Right lung (tissue), 5 donors: ENCODE measurements around the gene C3orf49. TPM values are rescaled to one million over a fixed set of nuclear protein-coding genes. Genes with fewer than 3 reads are reported as not detected.

Source experiments
- DNase-seq, 2 donors: peaks; one replicate each; pipeline ENCODE4 v3.0.0-alpha.2; 2013
- polyA plus RNA-seq, 5 donors: library from polyadenylated mRNA; unstranded; fragments of 120-200 nt; gene quantifications; one replicate each; pipeline versions ENCODE4 v1.2.1 to v1.2.3, GENCODE V29; 2013; ENCODE audit warnings: inconsistent platforms in 1 of 5, low replicate concordance in 1 of 5; ENCODE audit not compliant: insufficient read length in 5 of 5, insufficient read depth in 1 of 5

Gene C3orf49
- polyA plus RNA-seq, 5 donors, result 0.36 to 1.3 (median 0.81) TPM

DNA sequence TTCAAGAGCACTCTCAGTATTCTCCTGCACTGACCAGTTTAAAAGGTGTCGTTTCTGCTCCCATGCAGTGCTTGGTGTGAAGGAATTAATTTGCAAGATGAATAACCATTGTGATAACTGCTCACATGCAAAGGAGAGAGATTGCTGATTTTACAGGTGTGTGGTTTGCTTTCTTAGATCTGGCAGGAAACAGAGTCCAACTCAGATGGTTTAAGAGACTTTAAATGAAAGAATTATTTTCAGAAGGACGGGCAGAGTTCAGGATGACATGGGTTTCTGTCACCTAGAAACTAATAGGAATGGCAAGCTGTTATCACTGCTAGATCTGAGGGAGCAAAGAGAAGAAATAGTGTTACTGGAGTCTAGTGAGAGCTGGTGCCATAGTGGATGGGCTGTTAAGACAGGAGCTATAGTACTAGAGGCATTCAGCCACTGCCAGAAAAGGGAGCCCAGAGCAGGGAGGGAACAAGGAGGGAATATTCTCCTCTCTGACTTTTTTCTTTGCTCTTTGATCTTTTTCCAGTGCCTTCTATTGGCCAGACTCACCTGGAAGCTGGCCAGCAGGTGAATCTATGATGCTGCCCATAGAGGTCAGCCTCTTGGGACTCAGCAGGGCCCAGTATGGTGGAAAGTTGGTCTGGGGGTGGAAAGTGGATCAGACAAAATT is 59.4 kb downstream of the C3orf49 start:
- DNase-seq, result no peak

DNA sequence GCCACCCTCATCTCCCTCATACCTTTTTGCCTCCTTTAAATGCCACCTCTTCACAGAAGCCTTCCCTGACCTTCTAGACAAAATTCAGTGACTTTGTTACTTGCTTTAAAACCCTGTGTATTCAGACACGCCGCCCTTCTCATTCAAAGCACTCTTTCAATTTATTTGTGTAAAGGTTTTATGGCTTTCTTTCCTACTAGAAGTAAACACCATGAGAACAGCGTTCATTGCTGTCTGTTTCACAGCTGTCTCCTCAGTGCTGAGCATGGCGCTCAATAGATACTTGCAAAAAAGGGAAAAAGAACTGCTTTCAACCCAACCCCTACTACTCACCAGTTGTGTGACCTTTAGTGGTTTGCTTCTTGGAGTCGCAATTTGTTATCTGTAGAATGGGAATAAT is 61.6 kb downstream of the C3orf49 start:
- DNase-seq, result no peak

DNA sequence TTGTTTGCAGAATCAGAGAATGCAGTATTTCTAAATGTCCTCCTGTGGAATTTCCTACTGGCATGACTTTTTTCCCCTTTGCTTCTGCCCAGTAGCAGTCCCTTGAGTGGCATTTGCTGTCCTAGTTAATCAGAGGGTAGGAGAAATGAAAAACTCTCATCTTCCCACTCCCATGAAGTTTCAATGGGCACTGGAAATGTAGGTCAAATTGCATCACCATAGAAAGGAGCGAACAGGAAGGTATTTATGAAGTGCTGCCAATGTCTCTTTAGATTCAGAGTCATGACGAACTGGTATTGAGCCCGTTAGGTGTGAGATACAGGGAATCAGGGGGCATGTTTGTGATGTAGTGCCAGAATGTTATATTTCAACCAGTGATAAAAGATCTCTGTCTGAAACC is 67.8 kb downstream of the C3orf49 start:
- no peak for DNase-seq

DNA sequence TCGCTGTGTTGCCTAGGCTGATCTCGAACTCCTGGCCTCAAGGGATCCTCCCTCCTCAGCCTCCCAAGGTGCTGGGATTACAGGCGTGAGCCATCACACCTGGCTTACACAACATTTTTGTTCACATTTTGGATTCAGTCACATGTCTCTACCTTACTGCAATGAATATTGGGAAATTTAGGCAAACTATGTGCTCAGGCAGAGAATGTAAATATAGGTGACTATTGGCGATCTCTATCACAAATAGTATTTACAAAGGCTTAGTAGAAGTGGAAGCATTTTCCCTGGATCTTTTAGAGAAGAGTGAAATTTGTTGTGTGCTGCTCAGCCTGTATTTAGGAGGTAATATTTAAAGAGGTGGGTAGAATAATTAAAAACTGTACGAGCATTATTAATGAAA is 72.4 kb downstream of the C3orf49 start:
- no peak for DNase-seq

DNA sequence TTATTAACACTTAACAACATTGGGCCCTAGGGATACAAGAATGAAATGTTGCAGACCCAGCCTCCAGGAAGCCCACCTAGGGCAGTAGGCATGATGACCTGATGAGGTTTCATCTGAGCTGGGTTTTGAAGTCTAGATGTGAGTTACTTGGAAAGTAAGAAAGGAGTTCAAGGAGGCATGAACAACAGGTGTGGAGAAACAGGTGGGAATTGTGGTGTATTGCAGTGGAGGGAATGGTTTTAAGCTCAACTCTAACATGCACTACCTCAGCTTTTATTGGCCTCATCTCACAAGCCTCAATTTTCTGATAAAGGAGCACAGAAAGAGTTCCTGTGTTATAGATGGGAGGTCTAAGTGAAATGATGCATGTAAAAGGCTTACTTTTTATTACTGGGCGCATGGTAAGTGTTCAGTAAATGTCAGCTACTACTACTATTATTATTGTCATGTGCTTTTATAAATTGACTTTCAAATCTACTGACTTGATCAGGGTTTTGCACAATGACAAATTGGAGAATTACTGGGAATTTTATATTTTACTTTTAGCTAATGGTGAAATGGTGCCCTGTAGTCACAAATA is 73.8 kb downstream of the C3orf49 start:
- DNase-seq, result no peak

DNA sequence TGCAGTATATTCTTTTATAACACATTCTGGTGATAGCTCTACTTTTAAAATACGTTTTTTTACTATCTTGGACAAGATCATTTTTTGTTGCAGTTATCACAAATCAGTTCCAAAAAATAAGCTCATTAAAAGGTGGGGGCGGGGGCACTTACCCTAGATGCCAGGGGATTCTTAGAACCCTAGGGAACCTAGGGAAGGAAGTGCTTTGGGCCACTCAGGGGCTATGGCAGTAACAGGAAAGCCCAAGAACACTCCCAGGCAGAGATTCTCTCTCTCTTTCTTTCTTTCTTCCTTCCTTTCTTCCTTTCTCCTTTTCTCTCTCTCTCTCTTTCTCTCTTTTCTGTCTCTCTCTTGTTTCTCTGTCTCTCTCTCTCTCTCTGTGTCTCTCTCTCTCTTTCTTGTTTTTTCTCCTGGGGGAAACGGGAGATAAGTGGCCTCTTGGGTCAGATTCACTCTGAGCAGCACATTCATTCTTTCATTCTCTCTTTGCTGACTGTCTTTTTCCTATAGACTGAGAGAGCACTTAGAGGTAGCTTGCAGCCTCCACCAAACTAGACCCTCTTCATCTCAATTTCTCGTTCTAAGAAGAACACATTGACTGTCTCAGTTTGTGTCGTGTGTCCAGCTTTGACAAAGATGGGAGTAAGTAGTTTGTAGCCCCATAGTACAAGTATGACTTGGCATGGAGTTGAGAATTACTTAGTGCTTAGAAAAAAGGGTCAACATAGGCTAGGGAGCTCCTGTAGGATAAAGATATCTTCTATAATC is 76.5 kb downstream of the C3orf49 start:
- no peak for DNase-seq

DNA sequence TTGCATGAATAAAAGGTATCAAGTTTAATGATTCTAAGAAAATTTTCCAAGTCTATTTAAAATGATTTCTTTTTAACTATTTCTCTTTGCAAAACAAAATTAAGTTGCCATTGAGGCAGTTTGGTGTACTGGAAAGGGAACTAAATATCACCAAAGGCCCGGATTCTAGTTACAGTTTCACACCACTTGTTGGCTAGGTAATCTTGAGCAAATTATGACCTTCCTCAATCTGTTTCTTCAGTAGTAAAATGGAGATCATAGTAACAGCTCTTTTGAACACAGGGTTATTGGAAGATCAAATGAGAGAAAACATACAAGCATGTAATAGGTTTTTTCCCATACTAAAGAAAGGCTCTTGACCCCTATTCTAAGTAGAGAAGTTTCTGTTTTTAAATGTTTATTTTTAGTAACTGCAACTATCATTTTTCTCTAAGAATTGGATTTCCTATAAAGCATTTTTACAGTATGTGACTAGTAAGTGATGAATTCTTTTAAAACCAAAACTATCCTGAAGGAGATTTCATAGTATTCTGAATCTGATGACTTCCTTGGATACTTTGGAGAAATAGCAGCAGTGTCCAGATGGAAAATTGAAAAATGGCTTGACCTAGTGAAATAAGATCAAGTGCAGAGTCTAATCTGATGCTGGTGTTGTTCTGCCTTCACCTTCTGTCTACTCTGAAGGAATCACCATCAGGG is 77.4 kb downstream of the C3orf49 start:
- DNase-seq, result no peak

Other genes with a start within 250 kb of the C3orf49 start
- 10 to 100 TPM in 3 of 5 donors, 1 to 10 TPM in 2; 3.1 to 19.2 (median 14.6) TPM for gene SNTN, start 166.6 kb upstream of the C3orf49 start, polyA plus RNA-seq
- gene THOC7, start 44.5 kb downstream of the C3orf49 start, polyA plus RNA-seq, result 10 to 100 TPM; 70.9 to 91.9 (median 78.4) TPM
- 10 to 100 TPM; 16.4 to 27.5 (median 26.1) TPM for gene ATXN7, start 44.6 kb downstream of the C3orf49 start, polyA plus RNA-seq
- 1 to 10 TPM; 1.1 to 2.7 (median 1.4) TPM for gene SCAANT1, start 93.1 kb downstream of the C3orf49 start, polyA plus RNA-seq
- 100 to 1,000 TPM in 2 of 5 donors, 10 to 100 TPM in 3; 85.1 to 114 (median 93.5) TPM for gene PSMD6, start 204.2 kb downstream of the C3orf49 start, polyA plus RNA-seq